HG02973 (cell line): ENCODE results near the gene BABAM2.
"Not testable (repeated sequence)": the region's sequence is repeated elsewhere in the genome, so short reads cannot be mapped to it uniquely, and the experiment has no call there.

Experiments
- ATAC-seq: cut with Tn5 transposase; IDR thresholded peaks from one replicate; pipeline ENCODE4 v1.9.1; 2021; ENCODE audit warnings: moderate library complexity; ENCODE audit not compliant: unreplicated experiment

The BABAM2 gene

GRCh38 chr2:28101123-28101522, 210.6 kb downstream of the BABAM2 start:
- ATAC-seq = no peak

- ATAC-seq = no peak
These were observed 211.4 kb downstream of the BABAM2 start for GRCh38 chr2:28101892-28102291.

GRCh38 chr2:28102455-28102874, 211.9 kb downstream of the BABAM2 start:
- no peak for ATAC-seq

GRCh38 chr2:28103611-28104010, 213.1 kb downstream of the BABAM2 start:
- no peak for ATAC-seq

GRCh38 chr2:28108143-28108542, 217.6 kb downstream of the BABAM2 start:
- ATAC-seq = no peak

GRCh38 chr2:28113771-28114170, 223.2 kb downstream of the BABAM2 start:
- ATAC-seq = not testable (repeated sequence)

GRCh38 chr2:28117104-28117596, 226.6 kb downstream of the BABAM2 start:
- ATAC-seq = no peak

GRCh38 chr2:28119631-28120030, 229.1 kb downstream of the BABAM2 start:
- no peak for ATAC-seq

GRCh38 chr2:28128281-28128950, 237.9 kb downstream of the BABAM2 start:
- no peak for ATAC-seq

GRCh38 chr2:28129955-28130695, 239.6 kb downstream of the BABAM2 start:
- no peak for ATAC-seq

- no peak for ATAC-seq
These were observed 243.2 kb downstream of the BABAM2 start for GRCh38 chr2:28133778-28134177.

- no peak for ATAC-seq
These were observed 243.8 kb downstream of the BABAM2 start for GRCh38 chr2:28134262-28134812.

- ATAC-seq = no peak
These were observed 244.3 kb downstream of the BABAM2 start for GRCh38 chr2:28134857-28135256.

- no peak for ATAC-seq
These were observed 244.8 kb downstream of the BABAM2 start for GRCh38 chr2:28135324-28135723.

GRCh38 chr2:28135799-28136198, 245.3 kb downstream of the BABAM2 start:
- no peak for ATAC-seq

- ATAC-seq = no peak
These were observed 246.0 kb downstream of the BABAM2 start for GRCh38 chr2:28136556-28136955.

- no peak for ATAC-seq
These were observed 246.7 kb downstream of the BABAM2 start for GRCh38 chr2:28137221-28137620.

- no peak for ATAC-seq
These were observed 251.9 kb downstream of the BABAM2 start for GRCh38 chr2:28142386-28142785.

GRCh38 chr2:28148000-28148399, 257.5 kb downstream of the BABAM2 start:
- ATAC-seq = no peak

- no peak for ATAC-seq
These were observed 258.0 kb downstream of the BABAM2 start for GRCh38 chr2:28148566-28148965.

GRCh38 chr2:28150236-28150915, 259.8 kb downstream of the BABAM2 start:
- no peak for ATAC-seq
